Head of caudate nucleus (tissue), 42 donors: ENCODE data around the gene ADSL.
A peak's percentile ranks its signal among the peaks of the same experiment; 100 is the strongest.
"Not testable (repeated sequence)": the region's sequence is repeated elsewhere in the genome, so short reads cannot be mapped to it uniquely, and the experiment has no call there.

Experiments
- DNase-seq, 42 donors: peaks; one replicate each; pipeline versions ENCODE4 v3.0.0 to v3.0.0-alpha.2; 2020 to 2021; ENCODE audit warnings: mixed read lengths in 7 of 42
- intact Hi-C: fragments of 100-400 bp; cut with DNase I; formaldehyde crosslinking; loops from one replicate; pipeline ENCODE4 v1.15.0; 2022

The ADSL gene

GRCh38 chr22:40346185-40347118 lies at the start of gene ADSL:
Gene ADSL, plus strand, starts transcription at chr22:40346500. Its CDS starts 59 bp downstream, at chr22:40346559.
- intact Hi-C loops = loop anchor here (5.0 to 10.0 kb wide), 3 partner anchors 169 to 814 kb away; partner anchors contain the start of genes RPS19BP1 and TNRC6B
- peak; percentile 73 to 96 (median 90) for DNase-seq

- no peak for DNase-seq
- intact Hi-C loops = no loop called here
Observed at GRCh38 chr22:40300316-40300715, 46.0 kb upstream of the ADSL start.

DNA sequence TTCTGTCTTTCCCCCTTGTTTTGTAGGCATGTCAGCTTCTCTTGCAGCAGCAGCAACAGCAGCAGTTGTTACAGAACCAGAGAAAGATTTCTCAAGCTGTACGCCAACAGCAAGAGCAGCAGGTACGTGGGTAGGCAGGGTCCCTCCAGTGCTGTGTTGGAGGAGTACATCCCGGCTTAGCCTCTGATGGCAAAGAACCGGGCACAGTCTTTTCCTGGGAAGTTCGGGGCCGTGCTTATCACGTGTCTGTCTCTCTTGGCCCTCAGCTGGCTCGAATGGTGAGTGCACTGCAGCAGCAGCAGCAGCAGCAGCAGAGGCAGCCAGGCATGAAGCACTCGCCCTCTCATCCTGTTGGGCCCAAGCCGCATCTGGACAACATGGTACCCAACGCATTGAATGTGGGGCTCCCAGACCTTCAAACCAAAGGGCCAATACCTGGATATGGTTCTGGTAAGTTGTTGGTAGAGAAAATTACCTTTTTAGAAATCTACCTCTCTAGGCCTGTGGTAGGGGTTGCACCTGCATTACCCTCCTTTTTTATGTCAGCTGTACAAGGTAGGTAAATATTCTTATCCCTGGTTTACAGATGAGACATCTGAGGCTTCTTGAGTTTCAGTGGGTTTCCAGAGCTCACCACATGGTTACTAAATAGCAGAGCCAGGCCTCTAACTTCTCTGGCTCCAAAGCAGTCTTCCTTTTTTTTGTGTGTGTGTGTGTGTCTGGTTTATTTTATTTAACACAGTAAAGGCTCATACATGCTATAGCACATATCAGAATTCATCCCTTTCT lies 45.2 kb upstream of the ADSL start:
- no peak for DNase-seq
- intact Hi-C loops = no loop called here

DNA sequence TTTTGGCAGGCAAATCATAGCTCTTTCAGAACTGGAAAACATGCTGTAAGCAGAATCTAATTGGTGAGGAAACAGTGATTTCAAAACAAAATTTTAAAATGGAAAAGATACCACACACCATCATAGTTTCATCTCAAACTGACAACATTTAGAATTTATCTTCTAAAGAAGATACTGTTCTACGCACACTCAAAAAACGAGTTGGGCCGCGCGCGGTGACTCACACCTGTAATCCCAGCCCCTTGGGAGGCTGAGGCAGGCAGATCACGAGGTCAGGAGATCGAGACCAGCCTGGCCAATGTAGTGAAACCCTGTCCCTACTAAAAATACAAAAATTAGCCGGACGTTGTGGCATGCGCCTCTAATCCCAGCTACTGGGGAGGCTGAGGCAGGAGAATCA lies 44.2 kb upstream of the ADSL start:
- intact Hi-C loops = no loop called here
- peak in 1 of 42 donors; percentile 20 for DNase-seq

DNA sequence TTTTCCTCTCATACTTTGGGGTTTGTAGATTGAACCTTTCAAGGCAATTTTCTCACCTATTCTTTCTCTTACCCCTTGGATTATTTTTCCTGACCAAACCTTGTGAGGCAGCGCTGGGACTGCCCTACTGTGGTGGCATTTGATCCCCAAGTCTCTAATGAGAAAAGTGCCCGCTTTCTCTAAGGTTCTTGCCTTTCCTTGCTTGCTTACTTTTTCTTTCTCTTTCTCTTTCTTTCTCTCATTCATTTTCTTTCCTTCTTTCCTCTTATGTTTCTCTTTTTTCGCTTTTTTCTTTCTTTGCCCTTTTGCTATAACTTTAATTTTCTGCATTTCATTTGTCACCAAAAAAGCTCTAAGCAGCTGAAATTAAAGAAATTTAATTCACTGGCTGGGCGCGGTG lies 40.7 kb upstream of the ADSL start:
- intact Hi-C loops = no loop called here

DNA sequence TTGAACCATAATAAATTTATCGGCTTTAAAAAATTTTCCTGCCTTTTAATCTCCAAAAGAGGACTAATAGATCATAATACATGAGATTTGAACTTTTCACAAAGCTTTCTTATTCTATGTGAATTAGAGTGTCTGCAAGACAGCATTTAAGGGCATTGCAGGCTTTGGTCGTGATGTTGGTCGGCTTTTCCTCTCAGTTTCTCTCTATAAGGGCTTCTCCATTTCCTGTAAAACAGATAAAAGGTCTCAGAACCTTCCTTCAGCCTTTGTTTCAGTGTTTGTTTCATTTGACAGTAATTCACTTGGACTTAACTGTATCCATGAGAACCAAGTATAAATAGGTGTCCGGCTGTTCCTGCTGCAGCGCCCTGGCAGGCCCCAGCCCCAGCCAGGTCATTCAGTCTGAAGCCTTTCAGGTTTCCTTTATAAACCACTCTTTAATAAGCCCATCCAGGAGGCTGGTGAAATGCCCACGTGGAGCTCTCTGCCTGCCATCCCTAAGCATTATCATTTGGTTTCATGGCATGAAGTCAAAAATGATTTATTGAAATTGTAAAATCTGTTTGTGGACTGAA lies 37.2 kb upstream of the ADSL start:
- no peak for DNase-seq
- intact Hi-C loops = no loop called here

More for the DNA sequence above, 40.7 kb upstream of the ADSL start:
- DNase-seq = peak in 1 of 42 donors; percentile 24

DNA sequence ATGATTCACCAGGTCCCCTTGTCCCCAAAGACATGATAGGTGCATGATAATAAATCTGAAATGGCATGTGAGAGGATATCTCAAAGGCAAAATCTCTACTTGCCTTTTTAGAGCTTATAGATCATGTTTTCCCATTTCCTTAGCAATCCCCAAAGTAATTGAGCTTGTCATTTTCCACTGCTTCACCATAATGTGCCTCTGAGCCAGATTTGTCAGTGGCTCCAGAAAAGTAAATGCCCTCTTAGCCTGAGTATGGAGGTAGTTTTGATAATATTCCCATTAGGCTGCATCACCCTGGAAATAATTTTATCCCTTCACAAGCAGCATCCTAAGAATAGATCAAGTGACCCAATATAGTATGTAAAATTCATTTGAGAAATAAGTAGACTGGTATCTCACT lies 36.7 kb upstream of the ADSL start:
- intact Hi-C loops = no loop called here
- DNase-seq = no peak

GRCh38 chr22:40310081-40310767 lies 36.1 kb upstream of the ADSL start:
- intact Hi-C loops = no loop called here

GRCh38 chr22:40310768-40311120 lies 35.6 kb upstream of the ADSL start:
- intact Hi-C loops = no loop called here
- DNase-seq = peak in 1 of 42 donors; percentile 37

More at GRCh38 chr22:40310081-40310767, 36.1 kb upstream of the ADSL start:
- peak in 3 of 42 donors; percentile 13 to 57 (median 37) for DNase-seq

GRCh38 chr22:40311646-40312045 lies 34.7 kb upstream of the ADSL start:
- peak in 1 of 42 donors; percentile 8 for DNase-seq
- intact Hi-C loops = not testable (repeated sequence)

- intact Hi-C loops = no loop called here
- peak in 1 of 42 donors; percentile 9 for DNase-seq
Observed at GRCh38 chr22:40312050-40312449, 34.2 kb upstream of the ADSL start.

GRCh38 chr22:40313007-40313406 lies 33.3 kb upstream of the ADSL start:
- intact Hi-C loops = no loop called here
- peak in 1 of 42 donors; percentile 3 for DNase-seq

- intact Hi-C loops = no loop called here
Observed at GRCh38 chr22:40314041-40314440, 32.3 kb upstream of the ADSL start.

GRCh38 chr22:40320687-40321086 lies 25.6 kb upstream of the ADSL start:
- DNase-seq = no peak
- intact Hi-C loops = no loop called here

More at GRCh38 chr22:40314041-40314440, 32.3 kb upstream of the ADSL start:
- no peak for DNase-seq

GRCh38 chr22:40322021-40322420 lies 24.3 kb upstream of the ADSL start:
- DNase-seq = no peak
- intact Hi-C loops = no loop called here

GRCh38 chr22:40322818-40323447 lies 23.4 kb upstream of the ADSL start:
- DNase-seq = no peak
- intact Hi-C loops = no loop called here

GRCh38 chr22:40323681-40324171 lies 22.6 kb upstream of the ADSL start:
- intact Hi-C loops = no loop called here
- no peak for DNase-seq
